Fibroblast of villous mesenchyme (primary cell): Measurements from ENCODE around the gene FAM227A. TPM values are rescaled to one million over a fixed set of nuclear protein-coding genes. Genes with fewer than 3 reads are reported as not detected.
"Not testable (repeated sequence)": the region's sequence is repeated elsewhere in the genome, so short reads cannot be mapped to it uniquely, and the experiment has no call there.

Source experiments
- DNase-seq: peaks from one replicate; pipeline ENCODE4 v3.0.0-alpha.2; 2010; ENCODE audit warnings: low read depth
- H3K4me3 ChIP-seq: 2 replicates; pipeline ENCODE4 v1.5.1; 2011; ENCODE audit warnings: low read depth, mild to moderate bottlenecking, low read length
- total RNA-seq: library from RNA; depleted of rRNA; stranded (reverse); fragments of >200 nt; gene quantifications from 2 replicates; pipeline ENCODE4 v1.2.3, GENCODE V29; 2012
- TF ChIP-seq, protein P1 (sequence below): IDR thresholded peaks from 2 replicates; pipeline ENCODE4 v1.5.1; 2012; ENCODE audit warnings: low read depth, mild to moderate bottlenecking, low read length; ENCODE audit not compliant: insufficient read depth

FAM227A gene
- total RNA-seq, 1 donor, result 1.3 TPM

DNA sequence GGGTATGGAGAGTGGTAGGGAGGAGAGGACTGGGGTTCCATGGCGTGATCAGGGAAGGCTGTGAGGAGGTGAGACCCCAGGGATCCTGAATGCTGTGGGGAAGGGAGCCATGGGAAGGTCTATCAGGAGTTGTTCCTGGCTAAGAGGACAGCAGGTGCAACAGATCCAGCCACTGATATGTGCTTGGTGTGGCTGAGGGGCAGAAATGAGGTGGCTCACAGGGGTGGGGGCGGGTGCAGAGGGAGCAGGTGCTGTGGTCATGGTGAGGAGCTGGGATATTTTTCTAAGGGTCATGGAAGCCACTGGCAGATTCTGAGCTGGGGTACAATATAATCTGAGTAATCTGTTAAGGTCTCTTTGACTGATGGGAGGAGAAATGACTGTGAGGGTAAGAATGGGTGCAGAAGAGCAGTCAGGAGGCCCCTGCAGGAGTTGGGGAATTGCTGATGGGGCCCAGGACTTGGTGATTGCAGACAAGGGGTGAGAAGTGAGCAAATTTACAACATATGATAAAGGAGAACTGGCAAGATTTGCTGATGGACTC lies 54.9 kb downstream of the FAM227A start:
- DNase-seq, result no peak
- H3K4me3 ChIP-seq, result no peak overlapping the region
- TF ChIP-seq, protein P1, sequence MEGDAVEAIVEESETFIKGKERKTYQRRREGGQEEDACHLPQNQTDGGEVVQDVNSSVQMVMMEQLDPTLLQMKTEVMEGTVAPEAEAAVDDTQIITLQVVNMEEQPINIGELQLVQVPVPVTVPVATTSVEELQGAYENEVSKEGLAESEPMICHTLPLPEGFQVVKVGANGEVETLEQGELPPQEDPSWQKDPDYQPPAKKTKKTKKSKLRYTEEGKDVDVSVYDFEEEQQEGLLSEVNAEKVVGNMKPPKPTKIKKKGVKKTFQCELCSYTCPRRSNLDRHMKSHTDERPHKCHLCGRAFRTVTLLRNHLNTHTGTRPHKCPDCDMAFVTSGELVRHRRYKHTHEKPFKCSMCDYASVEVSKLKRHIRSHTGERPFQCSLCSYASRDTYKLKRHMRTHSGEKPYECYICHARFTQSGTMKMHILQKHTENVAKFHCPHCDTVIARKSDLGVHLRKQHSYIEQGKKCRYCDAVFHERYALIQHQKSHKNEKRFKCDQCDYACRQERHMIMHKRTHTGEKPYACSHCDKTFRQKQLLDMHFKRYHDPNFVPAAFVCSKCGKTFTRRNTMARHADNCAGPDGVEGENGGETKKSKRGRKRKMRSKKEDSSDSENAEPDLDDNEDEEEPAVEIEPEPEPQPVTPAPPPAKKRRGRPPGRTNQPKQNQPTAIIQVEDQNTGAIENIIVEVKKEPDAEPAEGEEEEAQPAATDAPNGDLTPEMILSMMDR, result no peak

DNA sequence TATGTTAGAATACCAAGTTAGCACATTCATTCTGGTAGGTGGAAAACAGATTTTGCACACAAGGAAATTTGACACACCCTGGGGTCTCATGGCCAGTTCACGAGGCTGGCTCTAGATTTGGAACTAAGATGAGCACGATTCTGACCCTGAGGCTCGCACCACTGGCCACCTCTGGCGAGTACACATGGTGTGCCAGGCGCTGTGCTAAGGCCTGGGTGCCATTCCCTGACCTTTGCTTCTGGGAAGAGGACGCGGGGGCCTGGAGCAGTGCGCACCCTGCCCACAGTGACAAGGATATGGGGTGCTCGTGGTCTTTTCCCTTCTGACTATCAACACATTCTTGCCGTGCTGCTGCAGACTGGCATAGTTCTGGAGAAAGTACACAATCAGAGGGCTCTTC lies 56.7 kb downstream of the FAM227A start:
- TF ChIP-seq, protein P1, result no peak
- no peak overlapping the region for H3K4me3 ChIP-seq
- no peak for DNase-seq

DNA sequence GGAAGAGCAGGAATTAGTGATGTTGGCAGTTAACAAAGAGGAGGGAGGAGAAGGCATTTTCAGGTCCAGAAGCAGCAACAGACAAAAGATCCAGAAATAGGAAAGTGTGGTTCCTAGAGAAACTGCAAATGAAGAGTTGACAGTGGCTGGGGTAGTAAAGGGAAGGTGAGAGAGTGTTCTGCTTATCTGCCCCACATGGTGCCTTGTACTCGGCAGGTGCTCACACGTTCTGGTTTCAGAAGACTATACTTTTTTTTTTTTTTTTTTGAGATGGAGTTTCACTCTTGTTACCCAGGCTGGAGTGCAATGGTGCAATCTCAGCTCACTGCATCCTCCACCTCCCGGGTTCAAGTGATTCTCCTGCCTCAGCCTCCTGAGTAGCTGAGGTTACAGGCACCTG lies 73.3 kb downstream of the FAM227A start:
- not testable (repeated sequence) for H3K4me3 ChIP-seq, DNase-seq

DNA sequence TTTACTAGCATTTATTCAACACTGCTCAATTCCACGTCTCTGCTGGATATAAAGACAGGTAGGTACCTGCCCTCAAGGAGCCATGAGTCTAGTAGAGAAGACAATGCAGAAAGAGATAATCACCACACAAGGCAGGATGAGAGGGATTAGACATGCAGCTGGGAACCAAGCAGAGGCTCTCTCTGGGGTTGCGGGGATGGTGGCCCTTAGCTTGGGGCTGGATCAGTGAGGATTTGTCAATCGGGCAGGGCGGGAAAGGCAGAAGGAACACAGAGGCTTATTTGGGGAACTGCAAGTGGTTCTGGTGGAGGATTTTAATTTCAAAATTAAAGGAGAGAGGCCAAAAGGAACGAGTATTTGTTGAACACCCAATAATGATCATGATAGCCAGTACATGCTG lies 77.7 kb downstream of the FAM227A start:
- no peak for DNase-seq
- H3K4me3 ChIP-seq, result no peak overlapping the region
- TF ChIP-seq, protein P1, result no peak

DNA sequence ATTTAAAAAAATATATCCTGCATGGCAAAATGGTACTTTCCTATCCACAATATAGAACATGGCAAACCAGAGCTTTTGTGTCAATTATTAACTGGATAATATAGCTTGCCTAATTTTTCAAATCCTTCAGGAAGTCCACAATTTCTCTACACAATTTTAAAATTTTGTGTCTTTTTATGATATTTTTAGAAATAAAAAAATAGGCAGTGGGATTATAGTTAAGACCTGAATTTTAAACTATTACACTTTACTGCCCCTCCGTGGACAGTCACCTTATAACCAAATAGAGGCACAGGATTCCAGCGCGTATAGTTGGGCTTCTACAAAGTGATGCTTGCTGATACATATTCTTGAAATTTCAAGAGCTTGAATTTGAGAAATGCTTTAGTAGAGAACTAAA lies 84.1 kb downstream of the FAM227A start:
- no peak overlapping the region for H3K4me3 ChIP-seq
- DNase-seq, result peak; percentile 64
- TF ChIP-seq, protein P1, result peak; percentile 52

DNA sequence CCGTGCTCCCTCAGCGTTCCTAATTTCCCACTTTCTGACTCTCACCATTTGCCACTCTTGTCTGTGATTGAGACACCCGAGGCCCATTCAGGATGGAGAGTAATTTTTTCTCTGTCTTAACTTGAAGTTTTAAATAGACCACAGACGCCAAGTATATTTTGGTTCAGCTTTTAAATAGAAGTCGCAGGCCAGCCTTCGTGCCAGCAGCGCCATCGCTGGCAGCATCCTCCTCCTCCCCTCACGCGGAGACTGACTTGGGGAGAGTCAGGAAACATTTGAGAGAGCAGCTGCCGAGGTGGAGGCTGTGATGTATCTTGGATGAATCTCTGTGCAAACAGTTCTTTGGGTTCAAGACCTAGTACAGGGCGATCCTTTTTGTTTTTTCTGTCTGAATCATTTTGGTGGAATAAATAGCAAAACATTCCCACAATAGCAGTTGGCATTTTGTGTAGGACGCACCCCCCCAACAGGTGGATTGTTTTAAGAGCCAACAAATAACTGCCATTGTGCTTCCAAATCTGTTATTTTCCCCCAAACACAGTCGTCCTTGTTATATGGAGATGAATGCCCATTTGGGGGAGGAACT lies 85.3 kb downstream of the FAM227A start:
- TF ChIP-seq, protein P1, result no peak
- DNase-seq, result no peak
- H3K4me3 ChIP-seq, result peak overlapping the region; percentile 80

DNA sequence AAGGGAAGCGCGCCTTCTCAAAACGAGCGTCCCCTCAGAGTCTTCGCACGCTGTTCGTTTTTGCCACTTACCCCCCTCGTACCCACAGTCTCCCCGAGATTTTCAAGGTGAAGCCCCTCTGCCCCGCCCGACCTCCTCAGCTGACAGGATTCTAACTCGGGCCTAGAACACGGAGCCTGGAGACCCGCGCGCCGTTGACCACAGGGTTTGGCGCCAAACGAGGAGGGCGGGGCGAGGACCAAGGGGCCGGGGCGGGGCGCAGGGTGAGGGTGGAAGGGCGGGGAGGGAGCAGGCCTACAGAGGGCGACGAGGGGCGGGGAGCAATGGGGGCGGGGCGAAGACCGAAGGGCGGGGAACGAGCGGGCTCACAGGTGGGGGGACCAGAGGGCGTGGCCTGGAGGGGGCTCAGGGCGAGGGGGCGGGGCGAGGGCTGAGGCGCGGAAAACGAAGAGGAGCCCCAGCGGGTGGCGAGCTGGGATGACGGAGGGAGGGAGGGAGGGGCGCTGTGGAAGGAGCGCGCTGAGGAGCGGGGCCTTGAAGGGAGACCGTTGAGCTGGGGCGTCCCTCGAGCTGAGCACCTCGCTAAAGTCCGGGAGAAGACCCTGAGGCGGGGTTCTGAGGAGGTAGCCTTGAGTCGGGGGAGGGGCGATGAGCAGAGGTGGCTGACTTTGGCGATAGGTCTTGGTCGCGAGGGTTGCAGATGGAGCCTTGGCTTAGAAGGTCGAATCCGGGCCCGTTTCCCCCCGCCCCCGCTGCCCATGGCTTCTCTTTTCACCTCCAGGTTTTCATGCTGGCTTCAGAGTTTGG lies 86.0 kb downstream of the FAM227A start, which contains the start of gene DMC1:
DMC1 (minus strand) TSS at position 212 of the 807 bp plus-strand sequence. CDS start 1,927 bp downstream, outside the sequence.
- H3K4me3 ChIP-seq, result peak within 1 kb of the TSS; percentile 80
- DNase-seq, result peak; percentile 89
- TF ChIP-seq, protein P1, result no peak
